AG10803 (cell line): ENCODE results near the gene NSD2.
A peak's percentile ranks its signal among the peaks of the same experiment; 100 is the strongest.

ENCODE experiments used
- DNase-seq: peaks from one replicate; pipeline ENCODE4 v3.0.0; 2010; ENCODE audit warnings: low read depth
- H3K4me3 ChIP-seq: 2 replicates; pipeline ENCODE4 v1.5.1; 2011; ENCODE audit warnings: mild to moderate bottlenecking, low read length, control low read depth
- TF ChIP-seq, protein P1 (sequence below): conservative IDR thresholded peaks from 2 replicates; pipeline ENCODE4 v1.5.1; 2011; ENCODE audit warnings: mild to moderate bottlenecking, low read length, control low read depth, inconsistent platforms

The NSD2 gene

DNA sequence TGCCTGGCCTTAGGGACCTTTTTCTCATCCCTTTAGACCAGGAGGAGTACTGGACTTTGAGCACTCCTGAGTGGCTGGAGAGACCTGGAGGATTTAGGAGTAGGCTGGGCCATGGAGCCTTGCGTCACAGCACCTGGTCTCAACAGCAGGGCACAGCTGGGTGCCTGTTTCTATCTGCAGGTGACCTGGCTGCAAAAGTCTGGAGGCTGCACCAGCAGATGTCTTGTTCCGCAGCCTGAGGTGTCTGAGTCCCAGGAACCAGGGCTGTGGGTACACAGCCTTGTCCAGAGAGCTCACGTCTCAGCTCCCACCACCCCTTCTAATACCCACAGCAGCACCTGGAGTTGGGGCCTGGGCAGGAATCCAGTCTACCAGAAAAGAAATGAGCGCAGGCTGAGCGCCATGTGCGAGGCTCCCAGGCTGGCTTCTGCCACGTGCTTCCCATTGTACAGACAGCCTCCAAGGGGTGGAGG lies 5.0 kb upstream of the NSD2 start:
- H3K4me3 ChIP-seq, result no peak overlapping the region
- DNase-seq, result no peak
- TF ChIP-seq, protein P1, sequence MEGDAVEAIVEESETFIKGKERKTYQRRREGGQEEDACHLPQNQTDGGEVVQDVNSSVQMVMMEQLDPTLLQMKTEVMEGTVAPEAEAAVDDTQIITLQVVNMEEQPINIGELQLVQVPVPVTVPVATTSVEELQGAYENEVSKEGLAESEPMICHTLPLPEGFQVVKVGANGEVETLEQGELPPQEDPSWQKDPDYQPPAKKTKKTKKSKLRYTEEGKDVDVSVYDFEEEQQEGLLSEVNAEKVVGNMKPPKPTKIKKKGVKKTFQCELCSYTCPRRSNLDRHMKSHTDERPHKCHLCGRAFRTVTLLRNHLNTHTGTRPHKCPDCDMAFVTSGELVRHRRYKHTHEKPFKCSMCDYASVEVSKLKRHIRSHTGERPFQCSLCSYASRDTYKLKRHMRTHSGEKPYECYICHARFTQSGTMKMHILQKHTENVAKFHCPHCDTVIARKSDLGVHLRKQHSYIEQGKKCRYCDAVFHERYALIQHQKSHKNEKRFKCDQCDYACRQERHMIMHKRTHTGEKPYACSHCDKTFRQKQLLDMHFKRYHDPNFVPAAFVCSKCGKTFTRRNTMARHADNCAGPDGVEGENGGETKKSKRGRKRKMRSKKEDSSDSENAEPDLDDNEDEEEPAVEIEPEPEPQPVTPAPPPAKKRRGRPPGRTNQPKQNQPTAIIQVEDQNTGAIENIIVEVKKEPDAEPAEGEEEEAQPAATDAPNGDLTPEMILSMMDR, result no peak

DNA sequence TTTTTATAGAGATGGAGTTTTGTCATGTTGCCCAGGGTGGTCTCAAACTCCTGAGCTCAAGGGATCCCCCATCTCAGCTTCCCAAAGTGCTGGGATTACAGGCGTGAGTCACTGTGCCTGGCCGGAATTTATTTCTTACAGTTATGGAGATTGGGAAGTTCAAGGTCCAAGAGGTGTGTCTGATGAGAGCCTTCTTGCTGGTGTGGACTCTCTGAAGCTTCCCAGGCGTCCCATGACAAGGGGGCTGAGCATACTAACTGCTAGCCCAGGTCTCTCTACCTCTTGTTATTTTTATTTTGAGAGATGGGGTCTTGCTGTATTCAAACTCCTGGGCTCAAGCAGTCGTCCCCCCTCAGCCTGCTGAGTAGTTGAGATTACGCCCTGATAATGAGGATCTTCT lies 2.9 kb upstream of the NSD2 start:
- TF ChIP-seq, protein P1, result no peak
- H3K4me3 ChIP-seq, result no peak overlapping the region
- no peak for DNase-seq

DNA sequence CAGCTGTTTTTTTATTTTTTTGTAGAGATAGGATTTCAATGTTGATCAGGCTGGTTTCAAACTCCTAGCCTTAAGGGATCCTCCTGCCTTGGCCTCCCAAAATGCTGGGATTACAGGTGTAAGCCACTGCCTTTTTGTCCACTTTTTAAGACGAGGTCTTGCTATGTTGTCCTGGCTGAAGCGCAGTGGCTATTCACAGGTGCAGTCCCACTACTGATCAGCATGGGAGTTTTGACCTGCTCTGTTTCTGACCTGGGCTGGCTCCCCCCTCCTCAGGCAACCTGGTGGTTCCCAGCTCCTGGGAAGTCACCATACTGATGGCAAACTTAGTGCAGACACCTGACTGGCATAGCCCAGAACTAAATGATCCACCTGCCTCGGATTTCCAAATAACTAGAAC lies 2.3 kb upstream of the NSD2 start:
- H3K4me3 ChIP-seq, result no peak overlapping the region

DNA sequence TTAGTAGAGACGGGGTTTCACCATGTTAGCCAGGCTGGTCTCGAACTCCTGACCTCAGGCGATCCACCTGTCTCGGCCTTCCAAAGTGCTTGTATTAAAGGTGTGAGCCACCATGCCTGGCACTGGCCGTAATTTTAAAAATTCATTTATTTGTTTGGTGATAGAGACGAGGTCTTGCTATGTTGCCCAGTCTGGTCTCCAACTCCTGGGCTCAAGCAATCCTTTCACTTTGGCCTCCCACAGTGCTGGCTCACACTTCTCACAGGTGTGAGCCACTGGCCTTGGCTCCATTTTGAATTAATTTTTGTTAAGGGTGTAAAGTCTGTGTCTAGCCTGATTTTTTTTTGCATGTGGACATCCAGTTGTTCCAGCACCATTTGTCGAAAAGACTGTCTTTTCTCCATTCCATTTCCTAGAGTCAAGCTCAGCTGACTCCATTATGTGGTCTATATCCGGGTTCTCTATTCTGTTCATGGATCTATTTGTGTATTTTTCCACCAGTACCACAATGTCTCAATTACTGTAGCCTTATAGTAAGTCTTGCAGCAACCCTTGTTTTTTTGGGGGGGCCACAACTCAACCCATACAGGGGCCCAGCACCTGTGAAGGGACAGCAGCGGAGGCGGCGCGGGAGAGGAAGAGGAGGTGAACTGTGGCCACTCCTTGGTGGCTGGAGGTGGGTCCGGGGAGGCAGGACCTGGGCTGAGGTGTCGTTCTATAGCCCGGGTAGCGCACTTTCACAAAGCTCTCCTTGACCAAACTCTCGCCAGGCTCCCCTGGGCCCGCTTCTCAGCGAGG lies 1.5 kb upstream of the NSD2 start:
- TF ChIP-seq, protein P1, result no peak

More for the DNA sequence above, 2.3 kb upstream of the NSD2 start:
- TF ChIP-seq, protein P1, result no peak
- DNase-seq, result no peak

DNA sequence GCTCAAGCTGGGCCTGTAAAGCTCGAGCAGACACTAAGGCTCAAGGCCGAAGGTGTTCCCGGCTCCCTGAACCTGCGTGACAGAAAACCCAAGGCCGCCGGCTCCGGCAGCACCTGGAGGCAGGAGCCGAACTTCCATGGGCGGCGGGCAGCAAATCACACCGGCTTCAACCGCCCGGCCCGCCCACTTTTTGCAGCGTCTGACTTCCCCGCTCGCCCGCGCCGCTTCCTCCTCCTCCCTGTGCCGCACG lies 940 bp upstream of the NSD2 start:
- TF ChIP-seq, protein P1, result no peak
- peak overlapping the region; percentile 66 for H3K4me3 ChIP-seq
- peak; percentile 75 for DNase-seq

More for the DNA sequence above, 1.5 kb upstream of the NSD2 start:
- peak overlapping the region; percentile 66 for H3K4me3 ChIP-seq
- no peak for DNase-seq

DNA sequence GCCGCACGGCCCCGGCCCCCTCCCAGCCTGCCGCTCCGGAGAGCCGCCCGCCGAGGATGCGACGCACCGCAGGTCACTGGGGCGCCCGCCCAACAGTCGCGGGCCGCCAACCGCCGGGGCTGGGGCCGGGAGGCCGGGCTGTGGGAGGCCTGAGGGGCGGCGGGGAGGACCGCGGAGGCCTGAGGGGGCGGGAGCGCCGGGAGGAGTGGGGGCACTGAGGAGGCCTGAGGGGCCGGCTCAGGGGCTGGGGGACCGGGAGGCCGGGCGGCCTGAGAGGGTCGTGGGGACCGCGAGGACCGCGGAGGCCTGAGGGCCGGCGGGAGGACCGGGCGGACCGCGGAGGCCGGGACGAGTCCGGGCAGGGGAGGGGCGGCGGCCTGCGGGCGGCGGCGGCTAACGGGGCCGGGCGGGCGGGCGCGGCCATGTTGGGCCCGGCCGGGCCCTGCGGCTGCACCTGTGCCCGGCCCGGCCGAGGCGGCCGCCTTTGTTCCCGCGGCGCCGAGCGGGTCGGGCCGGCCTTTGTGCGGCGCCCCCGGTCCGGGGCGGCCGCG lies 353 bp downstream of the NSD2 start:
- TF ChIP-seq, protein P1, result no peak
- H3K4me3 ChIP-seq, result peak overlapping the region; percentile 72
- peak; percentile 18 for DNase-seq

DNA sequence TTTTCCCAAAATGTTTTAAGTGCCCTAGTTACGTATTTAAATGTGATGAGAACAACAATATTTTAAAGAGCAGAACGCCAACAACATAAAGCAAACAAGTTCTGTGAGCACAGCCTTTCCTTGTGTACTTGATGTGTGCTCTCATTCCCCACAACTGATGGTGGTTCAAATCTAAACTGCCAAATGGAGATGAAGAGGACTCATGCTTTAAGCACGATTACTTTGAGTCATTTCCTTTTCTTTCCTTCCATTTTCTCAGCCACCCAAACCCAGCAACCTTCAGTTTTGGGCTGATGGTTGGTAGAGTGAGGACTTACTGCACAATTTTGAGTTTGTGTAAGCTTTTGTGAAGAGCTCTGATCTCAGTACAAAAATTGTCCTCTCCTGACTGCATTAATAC lies 1.7 kb downstream of the NSD2 start:
- DNase-seq, result peak; percentile 78
- peak overlapping the region; percentile 72 for H3K4me3 ChIP-seq
- TF ChIP-seq, protein P1, result no peak
